Breast epithelium (tissue), 4 donors: Measurements from ENCODE around the gene SPATA21. TPM values are rescaled to one million over a fixed set of nuclear protein-coding genes. Genes with fewer than 3 reads are reported as not detected.

Experiments
- DNase-seq, 2 donors: peaks; one replicate each; pipeline ENCODE4 v3.0.0-alpha.2; 2019; ENCODE audit warnings: low spot score in 2 of 2
- H3K27ac ChIP-seq, 2 donors: fragments of 200-600 bp; sonication (generic) in 1 of 2; one replicate each; pipeline ENCODE4 v1.5.1; 2016 to 2019; ENCODE audit warnings: mild to moderate bottlenecking in 1 of 2
- H3K27me3 ChIP-seq, 2 donors: fragments of 200-600 bp; sonication (generic) in 1 of 2; one replicate each; pipeline versions ENCODE4 v1.5.1 to v1.6.0; 2017 to 2019; ENCODE audit warnings: control low read depth in 1 of 2, mild to moderate bottlenecking in 1 of 2
- H3K36me3 ChIP-seq: fragments of 200-600 bp; one replicate; pipeline ENCODE4 v1.5.1; 2019
- H3K4me1 ChIP-seq, 2 donors: fragments of 200-600 bp; sonication (generic); one replicate each; pipeline ENCODE4 v1.5.1; 2016 to 2019; ENCODE audit warnings: control low read depth in 1 of 2
- H3K4me3 ChIP-seq, 3 donors: fragments of 200-600 bp; sonication (generic); 1 replicate in 2 of 3; 2 replicates in 1 of 3; pipeline ENCODE4 v1.5.1; 2016 to 2019; ENCODE audit warnings: mild to moderate bottlenecking in 3 of 3, moderate library complexity in 2 of 3
- H3K9me3 ChIP-seq, 2 donors: fragments of 200-600 bp; sonication (generic) in 1 of 2; one replicate each; pipeline ENCODE4 v1.5.1; 2016 to 2019; ENCODE audit warnings: control low read depth in 1 of 2
- CTCF ChIP-seq, 3 donors: fragments of 450-650 bp; IDR thresholded peaks; one replicate each; pipeline ENCODE4 v1.5.1; 2016 to 2017; ENCODE audit warnings: antibody characterized with exemption in 3 of 3, mild to moderate bottlenecking in 3 of 3, moderate library complexity in 3 of 3
- POLR2A ChIP-seq: fragments of 450-650 bp; IDR thresholded peaks from one replicate; pipeline ENCODE4 v1.6.1; 2016; ENCODE audit warnings: antibody characterized with exemption, mild to moderate bottlenecking, moderate library complexity
- POLR2AphosphoS5 ChIP-seq, 3 donors: sonication (generic); formaldehyde crosslinking; IDR thresholded peaks; one replicate each; pipeline ENCODE4 v1.6.1; 2017; ENCODE audit warnings: antibody characterized with exemption in 3 of 3
- intact Hi-C: fragments of 100-400 bp; cut with DNase I; formaldehyde crosslinking; loops from one replicate; pipeline ENCODE4 v1.15.1; 2023; ENCODE audit warnings: low total_unique reads
- total RNA-seq, 3 donors: library from RNA; depleted of rRNA; stranded (reverse); fragments of >200 nt; gene quantifications; one replicate each; pipeline ENCODE4 v1.1.0, GENCODE V29; 2016

Gene SPATA21
- total RNA-seq, 3 donors from 2014 or later: not detected

GRCh38 chr1:16410803-16411202, 26.4 kb downstream of the SPATA21 start:
- intact Hi-C loops: no loop called here
- TF ChIP-seq POLR2AphosphoS5 (IDR thresholded peaks at IDR 0.05): no peak
- TF ChIP-seq POLR2A: no peak
- TF ChIP-seq CTCF (IDR thresholded peaks at IDR 0.05): no peak
- no peaks in the 10 kb centered on the region for H3K9me3 ChIP-seq
- DNase-seq: no peak
- no peak overlapping the region for H3K27ac ChIP-seq
- H3K36me3 ChIP-seq: no peaks in the 10 kb centered on the region
- H3K27me3 ChIP-seq: no peaks in the 10 kb centered on the region
- no peaks in the 10 kb centered on the region for H3K4me1 ChIP-seq
- no peak overlapping the region for H3K4me3 ChIP-seq

GRCh38 chr1:16409536-16410152, 27.6 kb downstream of the SPATA21 start:
- TF ChIP-seq CTCF (IDR thresholded peaks at IDR 0.05) (no peak), POLR2A (no peak), POLR2AphosphoS5 (IDR thresholded peaks at IDR 0.05) (no peak)
- no peaks in the 10 kb centered on the region for H3K9me3 ChIP-seq
- no peak for DNase-seq

GRCh38 chr1:16406868-16407267, 30.4 kb downstream of the SPATA21 start:
- no peak for DNase-seq

More at GRCh38 chr1:16409536-16410152, 27.6 kb downstream of the SPATA21 start:
- no peaks in the 10 kb centered on the region for H3K4me1 ChIP-seq
- intact Hi-C loops: no loop called here
- no peak overlapping the region for H3K4me3 ChIP-seq
- no peaks in the 10 kb centered on the region for H3K27me3 ChIP-seq
- H3K36me3 ChIP-seq: no peaks in the 10 kb centered on the region
- no peak overlapping the region for H3K27ac ChIP-seq

GRCh38 chr1:16405441-16405840, 31.8 kb downstream of the SPATA21 start:
- DNase-seq: no peak
- TF ChIP-seq CTCF (IDR thresholded peaks at IDR 0.05) (no peak), POLR2AphosphoS5 (IDR thresholded peaks at IDR 0.05) (no peak), POLR2A (no peak)
- Histone ChIP-seq H3K27me3 (no peaks in the 10 kb centered on the region), H3K9me3 (no peaks in the 10 kb centered on the region), H3K36me3 (no peaks in the 10 kb centered on the region), H3K4me1 (no peaks in the 10 kb centered on the region), H3K4me3 (no peak overlapping the region), H3K27ac (no peak overlapping the region)
- intact Hi-C loops: no loop called here

More at GRCh38 chr1:16406868-16407267, 30.4 kb downstream of the SPATA21 start:
- TF ChIP-seq CTCF (IDR thresholded peaks at IDR 0.05) (no peak), POLR2A (no peak), POLR2AphosphoS5 (IDR thresholded peaks at IDR 0.05) (no peak)
- Histone ChIP-seq H3K9me3 (no peaks in the 10 kb centered on the region), H3K36me3 (no peaks in the 10 kb centered on the region), H3K27ac (no peak overlapping the region), H3K4me1 (no peaks in the 10 kb centered on the region), H3K27me3 (no peaks in the 10 kb centered on the region), H3K4me3 (no peak overlapping the region)
- intact Hi-C loops: no loop called here

GRCh38 chr1:16402742-16403141, 34.5 kb downstream of the SPATA21 start:
- no peaks in the 10 kb centered on the region for H3K4me1 ChIP-seq
- H3K4me3 ChIP-seq: no peak overlapping the region
- TF ChIP-seq POLR2A (no peak), POLR2AphosphoS5 (IDR thresholded peaks at IDR 0.05) (no peak), CTCF (IDR thresholded peaks at IDR 0.05) (no peak)
- no peaks in the 10 kb centered on the region for H3K27me3 ChIP-seq
- H3K27ac ChIP-seq: no peak overlapping the region
- intact Hi-C loops: no loop called here
- no peak for DNase-seq
- H3K36me3 ChIP-seq: no peaks in the 10 kb centered on the region
- H3K9me3 ChIP-seq: no peaks in the 10 kb centered on the region
